A549 (cell line): ENCODE results near the gene SLC29A4. TPM values are rescaled to one million over a fixed set of nuclear protein-coding genes. Genes with fewer than 3 reads are reported as not detected.
"Not testable (repeated sequence)": the region's sequence is repeated elsewhere in the genome, so short reads cannot be mapped to it uniquely, and the experiment has no call there.

Experiments used
- ATAC-seq, 2 experiments: fragments of 200-7000 bp in 1 of 2; fragments of >200 bp in 1 of 2; cut with Nextera tagmentation in 1 of 2; cut with Tn5 transposase in 1 of 2; 3 replicates each; pipeline versions ENCODE4 v1.8.0 to v1.9.1; 2018 to 2020; ENCODE audit warnings: mild to moderate bottlenecking in 1 of 2, moderate library complexity in 1 of 2
- CTCF ChIA-PET: fragments of 300-600 bp; sonication (Branson Sonifier 250); formaldehyde crosslinking; extraction: SDS; loops from one replicate; lab custom pipeline; 2021; ENCODE audit warnings: antibody characterized with exemption, inconsistent platforms; lab: Yijun Ruan, JAX
- POLR2A ChIA-PET: fragments of 350-600 bp; formaldehyde crosslinking; extraction: SDS; loops from one replicate; lab custom pipeline; 2021; ENCODE audit warnings: antibody characterized with exemption, inconsistent platforms; lab: Yijun Ruan, JAX
- DNase-seq, 2 experiments: peaks; one replicate each; pipeline versions ENCODE4 v3.0.0 to v3.0.0-alpha.2; 2011 to 2016; ENCODE audit warnings: low read depth in 1 of 2, low spot score in 1 of 2
- FAIRE-seq: peaks from 2 replicates; lab custom pipeline; 2011; peaks lifted over from hg19 to GRCh38; lab: Jason Lieb, UNC
- H3K27ac ChIP-seq, 2 experiments: fragments of >200 bp; sonication (Bioruptor Twin); formaldehyde crosslinking; 3 replicates each; pipeline ENCODE4 v1.5.1; 2016 to 2017
- H3K4me1 ChIP-seq: fragments of >200 bp; sonication (Bioruptor Twin); formaldehyde crosslinking; 3 replicates; pipeline ENCODE4 v1.6.1; 2016
- H3K4me2 ChIP-seq: fragments of >200 bp; sonication (Bioruptor Twin); formaldehyde crosslinking; 3 replicates; pipeline ENCODE4 v1.6.1; 2016
- H3K4me3 ChIP-seq: fragments of >200 bp; sonication (Bioruptor Twin); formaldehyde crosslinking; 3 replicates; pipeline ENCODE4 v1.5.1; 2016
- H3K9me3 ChIP-seq: fragments of >200 bp; sonication (Bioruptor Twin); formaldehyde crosslinking; 3 replicates; pipeline ENCODE4 v1.6.1; 2016
- CHD4 ChIP-seq: fragments of 200-600 bp; sonication (generic); IDR thresholded peaks from 2 replicates; pipeline ENCODE4 v1.6.1; 2016; ENCODE audit warnings: antibody characterized with exemption, mild to moderate bottlenecking, borderline replicate concordance
- EP300 ChIP-seq, 2 experiments: fragments of >200 bp; sonication (Bioruptor Twin); formaldehyde crosslinking; IDR thresholded peaks; 2 replicates in 1 of 2; 3 replicates in 1 of 2; pipeline ENCODE4 v1.6.1; 2016 to 2017
- FOXS1 ChIP-seq: fragments of 250-450 bp; sonication (Bioruptor Pico); IDR thresholded peaks from 2 replicates; pipeline ENCODE4 v1.5.0; 2020; ENCODE audit warnings: mild to moderate bottlenecking, moderate library complexity
- GATA3 ChIP-seq: IDR thresholded peaks from 2 replicates; pipeline ENCODE4 v1.6.1; 2012; ENCODE audit warnings: borderline replicate concordance
- HOXA7 ChIP-seq: fragments of 250-450 bp; sonication (Bioruptor Pico); IDR thresholded peaks from 2 replicates; pipeline ENCODE4 v1.5.0; 2020; ENCODE audit warnings: mild to moderate bottlenecking, moderate library complexity
- HOXB13 ChIP-seq: fragments of 250-450 bp; sonication (Bioruptor Pico); IDR thresholded peaks from 2 replicates; pipeline ENCODE4 v1.5.0; 2020; ENCODE audit warnings: low read depth, mild to moderate bottlenecking, moderate library complexity
- KDM1A ChIP-seq: fragments of 200-600 bp; sonication (generic); IDR thresholded peaks from 2 replicates; pipeline ENCODE4 v1.6.1; 2016; ENCODE audit warnings: low read depth, mild to moderate bottlenecking
- POLR2AphosphoS2 ChIP-seq: conservative IDR thresholded peaks from 2 replicates; pipeline ENCODE4 v1.6.1; 2012; ENCODE audit warnings: low read length, improper control_type of control experiment, inconsistent platforms
- RARB ChIP-seq: fragments of 250-450 bp; sonication (Bioruptor Pico); IDR thresholded peaks from 2 replicates; pipeline ENCODE4 v1.8.0; 2021; ENCODE audit warnings: mild to moderate bottlenecking, moderate library complexity
- RNF2 ChIP-seq: fragments of 200-600 bp; sonication (generic); IDR thresholded peaks from 2 replicates; pipeline ENCODE4 v1.6.1; 2016; ENCODE audit warnings: low read depth, mild to moderate bottlenecking, antibody characterized with exemption, moderate library complexity, borderline replicate concordance
- ZNF302 ChIP-seq: fragments of 250-450 bp; sonication (Bioruptor Pico); IDR thresholded peaks from 2 replicates; pipeline ENCODE4 v1.9.0; 2021; ENCODE audit warnings: inconsistent platforms, mild to moderate bottlenecking, moderate library complexity
- WGBS: methylation state at CpG from one replicate; pipeline ENCODE4 v1.1.6; 2017; ENCODE audit errors: missing lambda C conversion rate; 5-methylcytosine and 5-hydroxymethylcytosine counted together
- polyA plus RNA-seq, 4 experiments: library from polyadenylated mRNA; depleted of rRNA in 3 of 4; stranded (reverse); fragments of >200 nt; fragmentation: RNase III in 1 of 4; extraction: RNeasy Plus Mini Kit Qiagen cat#74134 plus additional on column Dnase treatment in 1 of 4; gene quantifications; 2 replicates in 3 of 4; 3 replicates in 1 of 4; pipeline ENCODE4 v1.2.3, GENCODE V29; 2011 to 2017
- TF ChIP-seq, protein P1 (sequence below): fragments of >200 bp; sonication (Bioruptor Twin); formaldehyde crosslinking; IDR thresholded peaks from 3 replicates; pipeline ENCODE4 v1.6.1; 2016
- TF ChIP-seq, protein P2 (sequence below): fragments of 450-650 bp; IDR thresholded peaks from 2 replicates; pipeline ENCODE4 v1.6.1; 2014; ENCODE audit warnings: antibody characterized with exemption

SLC29A4 gene
- polyA plus RNA-seq, 2 of the 4 experiments (the other 2 are of a cell fraction), result 11.5 to 12.6 TPM

DNA sequence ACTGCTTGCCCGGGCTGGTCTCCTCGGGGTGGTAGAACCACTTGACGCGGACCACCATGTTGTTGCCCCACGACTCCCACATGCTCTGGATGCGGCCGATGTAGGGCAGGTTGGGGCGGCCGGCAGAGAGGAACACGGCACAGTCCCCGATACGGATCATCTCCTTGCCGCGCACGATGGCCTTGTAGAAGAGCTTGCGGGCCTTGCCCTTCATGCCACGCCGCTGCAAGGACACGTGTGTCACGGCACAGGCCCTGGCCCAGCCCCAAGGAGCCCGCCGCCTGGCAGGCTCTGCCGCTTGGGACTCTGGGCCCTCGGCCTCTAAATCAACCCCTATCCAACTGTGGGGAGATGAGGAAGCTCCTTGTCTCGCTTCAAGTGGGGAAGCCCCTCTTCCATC, 26.4 kb downstream of the SLC29A4 start:
- Histone ChIP-seq H3K4me3 (no peak overlapping the region), H3K4me1 (no peaks in the 10 kb centered on the region), H3K9me3 (no peaks in the 10 kb centered on the region), H3K4me2 (no peak overlapping the region), H3K27ac (no peak overlapping the region)
- ChIA-PET POLR2A (no interaction called here), CTCF (interaction anchor here (1.3 kb wide), 1 partner anchor 20 kb away, joined by 4 read pairs; no protein-coding TSS in a partner anchor)
- WGBS, result 96% methylated on average over 21 of the region's 25 CpGs
- FAIRE-seq (no peak), ATAC-seq (no peak; a peak in 1 of 6 replicates), DNase-seq (no peak)
- TF ChIP-seq FOXS1 (no peak), EP300 (IDR thresholded peaks at IDR 0.05) (no peak), GATA3 (no peak), POLR2AphosphoS2 (no peak), CHD4 (no peak), RNF2 (no peak), ZNF302 (CRISPR knock-in tag) (no peak), HOXB13 (CRISPR knock-in tag) (no peak), HOXA7 (no peak)
- TF ChIP-seq, protein P1, sequence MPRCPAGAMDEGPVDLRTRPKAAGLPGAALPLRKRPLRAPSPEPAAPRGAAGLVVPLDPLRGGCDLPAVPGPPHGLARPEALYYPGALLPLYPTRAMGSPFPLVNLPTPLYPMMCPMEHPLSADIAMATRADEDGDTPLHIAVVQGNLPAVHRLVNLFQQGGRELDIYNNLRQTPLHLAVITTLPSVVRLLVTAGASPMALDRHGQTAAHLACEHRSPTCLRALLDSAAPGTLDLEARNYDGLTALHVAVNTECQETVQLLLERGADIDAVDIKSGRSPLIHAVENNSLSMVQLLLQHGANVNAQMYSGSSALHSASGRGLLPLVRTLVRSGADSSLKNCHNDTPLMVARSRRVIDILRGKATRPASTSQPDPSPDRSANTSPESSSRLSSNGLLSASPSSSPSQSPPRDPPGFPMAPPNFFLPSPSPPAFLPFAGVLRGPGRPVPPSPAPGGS, result no peak
- TF ChIP-seq, protein P2, sequence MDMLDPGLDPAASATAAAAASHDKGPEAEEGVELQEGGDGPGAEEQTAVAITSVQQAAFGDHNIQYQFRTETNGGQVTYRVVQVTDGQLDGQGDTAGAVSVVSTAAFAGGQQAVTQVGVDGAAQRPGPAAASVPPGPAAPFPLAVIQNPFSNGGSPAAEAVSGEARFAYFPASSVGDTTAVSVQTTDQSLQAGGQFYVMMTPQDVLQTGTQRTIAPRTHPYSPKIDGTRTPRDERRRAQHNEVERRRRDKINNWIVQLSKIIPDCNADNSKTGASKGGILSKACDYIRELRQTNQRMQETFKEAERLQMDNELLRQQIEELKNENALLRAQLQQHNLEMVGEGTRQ, result no peak

DNA sequence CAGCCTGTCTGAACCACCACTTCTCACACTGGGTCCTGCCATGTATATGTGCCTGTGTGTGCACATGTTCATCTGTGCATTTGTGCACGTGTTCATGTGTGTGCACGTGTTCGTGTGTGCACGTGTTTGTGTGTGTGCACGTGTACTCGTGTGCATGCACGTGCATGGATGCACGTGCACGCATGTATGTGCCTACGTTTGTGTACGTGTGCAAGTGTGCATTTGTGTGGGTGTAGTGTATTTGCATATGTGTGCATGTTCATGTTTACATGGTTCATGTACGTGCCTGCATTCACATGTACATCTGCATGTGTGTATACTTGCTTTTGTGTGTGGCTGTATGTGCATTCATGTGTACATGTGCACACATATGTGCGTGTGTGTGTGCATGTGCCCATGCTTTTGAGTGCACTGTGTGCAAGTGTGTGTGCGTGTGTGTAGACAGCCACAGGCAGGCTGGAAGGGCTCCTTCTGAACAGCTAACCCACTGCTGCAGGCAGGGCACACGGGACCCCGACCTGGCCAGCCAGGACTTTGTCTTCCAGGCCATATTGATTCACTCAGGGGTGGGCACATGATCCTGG, 28.2 kb downstream of the SLC29A4 start:
- Histone ChIP-seq H3K9me3 (no peaks in the 10 kb centered on the region), H3K4me3 (no peak overlapping the region), H3K4me1 (no peaks in the 10 kb centered on the region), H3K4me2 (no peak overlapping the region)
- no peak for ATAC-seq
- ChIA-PET POLR2A (no interaction called here), CTCF (no interaction called here)
- TF ChIP-seq KDM1A, result peak; percentile 71; the same call in 1 of the 2 replicates
- no peak for TF ChIP-seq RARB (CRISPR knock-in tag)
- TF ChIP-seq, all 56 proteins: peak for 1
- WGBS, result 96% methylated on average over 14 of the region's 16 CpGs
- FAIRE-seq, result no peak
- no peak for DNase-seq
- H3K27ac ChIP-seq, result no peak overlapping the region

DNA sequence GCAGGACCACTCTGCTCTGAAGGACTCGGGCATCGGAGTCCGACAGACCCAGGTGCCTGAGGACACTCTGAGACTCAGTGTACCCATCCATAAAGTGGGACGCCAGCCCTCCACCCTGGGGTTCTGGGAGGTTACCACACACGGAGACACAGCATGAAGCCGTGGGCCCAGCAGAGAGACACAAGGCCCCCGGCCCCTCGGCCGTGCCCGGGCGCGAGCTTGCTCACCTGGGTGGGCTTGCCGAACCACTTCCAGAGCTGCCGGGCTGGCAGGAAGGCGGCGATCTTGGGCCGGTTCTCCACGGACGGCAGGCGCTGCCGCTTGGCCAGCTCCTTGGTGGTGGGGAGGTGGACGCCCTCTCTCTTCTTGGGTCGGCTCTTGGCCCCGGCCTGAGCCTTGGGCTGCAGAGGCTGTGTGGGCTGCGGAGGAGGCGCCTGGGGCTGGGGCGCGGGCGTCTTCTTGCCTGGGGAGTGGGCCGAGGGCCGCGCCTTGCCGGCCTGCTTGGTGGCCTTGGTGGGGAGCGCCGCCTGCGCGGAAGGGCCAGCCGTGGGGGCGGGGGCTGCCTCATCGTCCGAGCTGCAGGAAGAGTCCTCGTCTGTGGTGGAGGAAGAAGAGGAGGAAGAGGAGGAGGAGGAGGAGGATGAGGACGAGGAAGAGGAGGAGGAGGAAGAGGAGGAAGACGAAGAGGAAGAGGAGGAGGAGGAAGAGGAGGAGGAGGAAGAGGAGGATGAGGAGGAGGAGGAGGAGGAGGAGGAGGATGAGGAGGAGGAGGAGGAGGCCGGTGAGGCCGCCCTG, 29.7 kb downstream of the SLC29A4 start:
- ATAC-seq, H3K4me3 ChIP-seq, DNase-seq, H3K4me1 ChIP-seq, FAIRE-seq, POLR2A ChIA-PET, H3K4me2 ChIP-seq, CTCF ChIA-PET, H3K9me3 ChIP-seq, H3K27ac ChIP-seq: not testable (repeated sequence)
- WGBS, result 90% methylated on average over 22 of the region's 46 CpGs

DNA sequence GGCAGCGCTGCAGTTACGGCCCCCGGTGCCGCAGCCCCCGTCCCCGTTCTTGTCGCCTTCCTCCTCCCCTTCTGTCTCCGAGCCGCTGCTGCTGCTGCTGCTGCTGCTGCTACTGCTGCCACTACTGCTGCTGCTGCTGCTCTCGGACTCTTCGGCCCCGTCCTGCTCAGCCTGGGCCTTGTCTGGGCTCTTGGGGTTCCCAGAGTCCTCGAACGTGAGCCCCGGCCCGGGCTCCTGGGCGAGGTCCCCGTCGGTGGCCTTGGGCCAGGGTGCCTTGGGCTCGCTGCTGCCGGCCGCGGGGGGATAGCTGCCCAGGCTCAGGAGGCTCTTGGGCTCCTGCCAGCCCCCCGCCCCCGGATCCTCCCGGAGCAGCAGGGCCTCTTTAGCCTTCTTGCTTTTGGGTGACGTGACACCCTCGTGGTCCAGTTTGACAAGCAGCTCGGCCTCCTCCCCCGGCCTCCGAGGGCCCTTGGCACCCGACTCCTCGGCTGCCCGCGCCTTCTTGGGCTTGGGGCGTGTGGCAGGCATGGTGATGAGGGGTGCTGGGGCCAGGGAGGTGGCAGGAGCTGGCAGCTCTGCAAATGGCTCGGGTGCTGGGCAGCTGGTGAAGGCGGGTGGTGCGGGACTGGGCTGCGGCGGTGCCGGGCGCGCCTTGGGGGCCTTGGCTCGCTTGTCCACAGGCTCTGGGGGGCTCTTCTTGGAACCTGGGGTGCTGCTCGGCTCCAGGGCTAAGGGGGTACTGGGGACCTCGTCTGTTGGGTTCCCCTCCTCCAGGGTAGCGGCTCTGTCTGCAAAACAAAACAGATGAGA, 30.5 kb downstream of the SLC29A4 start:
- POLR2A ChIA-PET, ATAC-seq, CTCF ChIA-PET, FAIRE-seq, H3K27ac ChIP-seq, H3K9me3 ChIP-seq, H3K4me2 ChIP-seq, DNase-seq, H3K4me1 ChIP-seq, H3K4me3 ChIP-seq: not testable (repeated sequence)
- WGBS, result 92% methylated on average over 42 of the region's 48 CpGs
